22Rv1 (cell line): ENCODE data around the gene MAGI1.

Experiments
- ZFX ChIP-seq: fragments of 450-650 bp; IDR thresholded peaks from 2 replicates; pipeline ENCODE4 v1.6.1; 2017; ENCODE audit warnings: antibody characterized with exemption, borderline replicate concordance
- TF ChIP-seq, protein P1 (sequence below): fragments of 450-650 bp; IDR thresholded peaks from 2 replicates; pipeline ENCODE4 v1.5.1; 2017; ENCODE audit warnings: mild to moderate bottlenecking

DNA sequence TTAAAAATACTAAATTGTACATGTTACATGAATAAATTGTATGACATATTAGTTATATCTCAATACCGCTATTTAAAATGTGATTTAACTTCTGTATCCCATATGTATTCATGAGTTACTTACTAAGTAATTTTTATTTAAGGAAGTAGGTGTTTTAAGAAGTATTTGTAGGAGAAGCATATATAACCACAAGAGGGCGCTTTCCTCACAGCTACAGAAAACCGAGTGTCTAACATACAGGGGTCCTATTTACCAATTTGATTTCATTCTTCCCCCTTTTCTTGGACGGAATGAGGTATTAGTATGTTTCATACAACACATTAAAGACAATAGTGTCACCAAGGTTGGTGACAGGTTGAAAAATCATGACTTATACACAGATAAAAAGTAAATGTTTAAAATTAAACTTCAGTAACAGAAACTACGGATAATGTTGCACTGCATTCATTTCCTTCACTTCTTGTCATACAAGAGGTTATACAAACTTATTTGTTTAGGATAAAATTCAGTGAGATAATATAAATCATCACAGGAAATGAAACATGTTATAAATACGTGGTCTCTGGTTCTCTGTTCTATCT is 253.6 kb downstream of the MAGI1 start:
- TF ChIP-seq, protein P1, sequence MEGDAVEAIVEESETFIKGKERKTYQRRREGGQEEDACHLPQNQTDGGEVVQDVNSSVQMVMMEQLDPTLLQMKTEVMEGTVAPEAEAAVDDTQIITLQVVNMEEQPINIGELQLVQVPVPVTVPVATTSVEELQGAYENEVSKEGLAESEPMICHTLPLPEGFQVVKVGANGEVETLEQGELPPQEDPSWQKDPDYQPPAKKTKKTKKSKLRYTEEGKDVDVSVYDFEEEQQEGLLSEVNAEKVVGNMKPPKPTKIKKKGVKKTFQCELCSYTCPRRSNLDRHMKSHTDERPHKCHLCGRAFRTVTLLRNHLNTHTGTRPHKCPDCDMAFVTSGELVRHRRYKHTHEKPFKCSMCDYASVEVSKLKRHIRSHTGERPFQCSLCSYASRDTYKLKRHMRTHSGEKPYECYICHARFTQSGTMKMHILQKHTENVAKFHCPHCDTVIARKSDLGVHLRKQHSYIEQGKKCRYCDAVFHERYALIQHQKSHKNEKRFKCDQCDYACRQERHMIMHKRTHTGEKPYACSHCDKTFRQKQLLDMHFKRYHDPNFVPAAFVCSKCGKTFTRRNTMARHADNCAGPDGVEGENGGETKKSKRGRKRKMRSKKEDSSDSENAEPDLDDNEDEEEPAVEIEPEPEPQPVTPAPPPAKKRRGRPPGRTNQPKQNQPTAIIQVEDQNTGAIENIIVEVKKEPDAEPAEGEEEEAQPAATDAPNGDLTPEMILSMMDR = peak; percentile 87
- TF ChIP-seq ZFX = no peak
